ENCODE data around the gene NOP56. TPM values are rescaled to one million over a fixed set of nuclear protein-coding genes. Genes with fewer than 3 reads are reported as not detected.

Gene NOP56
- total RNA-seq, 1 experiment from 2014 or later = 582 TPM

DNA sequence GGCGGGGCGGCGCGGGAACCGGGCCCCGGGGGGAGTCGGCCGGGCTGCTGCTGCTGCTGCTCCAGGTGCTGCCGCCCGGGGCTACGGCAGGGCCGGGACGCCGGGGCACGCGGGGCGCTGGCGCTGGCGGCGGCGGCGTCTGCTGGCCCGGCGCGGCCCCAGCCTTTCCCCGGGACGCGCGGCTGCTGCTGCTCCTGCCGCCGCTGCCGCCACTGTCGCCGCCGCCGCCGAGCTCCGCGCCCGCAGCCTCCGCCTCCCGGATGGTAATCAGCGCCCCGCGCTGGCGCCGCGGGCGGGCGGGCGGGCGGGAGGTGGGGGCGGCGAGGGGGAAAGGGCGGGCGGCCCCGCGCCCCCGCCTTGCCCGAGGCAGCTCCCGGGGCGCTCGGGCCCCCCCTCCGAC, 40.5 kb downstream of the NOP56 start:
- no peak for DNase-seq (ENCODE audit: low read depth, low spot score)
- no peak overlapping the region; a peak in 1 of 4 replicates for H3K4me3 ChIP-seq (replicated peaks in 1 of 2; ENCODE audit: low read depth in 1 of 2, low read length in 2 of 2)
- no peaks in the 10 kb centered on the region for H3K9me2 ChIP-seq (ENCODE audit: insufficient read depth)
- ChIA-PET RAD21 (ENCODE audit: low non-redundant PET in 1 of 2, low total read pairs in 2 of 2, uncharacterized antibody in 2 of 2, unreplicated experiment in 2 of 2) (no interaction called here), CTCF (no interaction called here), POLR2A (no interaction called here)
- intact Hi-C loops (cut with micrococcal nuclease) = no loop called here
- no peaks in the 10 kb centered on the region for H3K27me3 ChIP-seq (ENCODE audit: insufficient read depth, low read length)
- peaks cover 6 to 18% of the 10 kb centered on the region in 2 experiments; a peak in 3 of 4 replicates for H3K4me1 ChIP-seq (ENCODE audit: control insufficient read depth in 1 of 2, insufficient read depth in 2 of 2, low read length in 2 of 2)
- H3K4me2 ChIP-seq (ENCODE audit: low read length) = no peak overlapping the region; the same call in 1 of the 2 replicates
- no peak overlapping the region for H3K9ac ChIP-seq (ENCODE audit: low read length)
- H3K9me3 ChIP-seq (ENCODE audit: control insufficient read depth in 1 of 2, insufficient read depth in 1 of 2, low read depth in 1 of 2, low read length in 2 of 2) = no peaks in the 10 kb centered on the region
- BruUV-seq (replicated peaks) = no TSS peak
- no peak overlapping the region for H3K27ac ChIP-seq (ENCODE audit: low read depth, low read length)
- no peaks in the 10 kb centered on the region for H4K20me1 ChIP-seq (ENCODE audit: insufficient read depth)
- H2AFZ ChIP-seq (ENCODE audit: low read depth, low read length, poor library complexity, severe bottlenecking) = no peak overlapping the region
- ATAC-seq = peak; percentile 37
- no peak for TF ChIP-seq JUND (IDR thresholded peaks at IDR 0.05)
- no peak for TF ChIP-seq SP1 (IDR thresholded peaks at IDR 0.05; ENCODE audit: low read depth)
- no peak for TF ChIP-seq CEBPB (IDR thresholded peaks at IDR 0.05; ENCODE audit: low read depth)
- TF ChIP-seq RAD21 (IDR thresholded peaks at IDR 0.05; ENCODE audit: low read depth) = no peak
- TF ChIP-seq, protein P1, sequence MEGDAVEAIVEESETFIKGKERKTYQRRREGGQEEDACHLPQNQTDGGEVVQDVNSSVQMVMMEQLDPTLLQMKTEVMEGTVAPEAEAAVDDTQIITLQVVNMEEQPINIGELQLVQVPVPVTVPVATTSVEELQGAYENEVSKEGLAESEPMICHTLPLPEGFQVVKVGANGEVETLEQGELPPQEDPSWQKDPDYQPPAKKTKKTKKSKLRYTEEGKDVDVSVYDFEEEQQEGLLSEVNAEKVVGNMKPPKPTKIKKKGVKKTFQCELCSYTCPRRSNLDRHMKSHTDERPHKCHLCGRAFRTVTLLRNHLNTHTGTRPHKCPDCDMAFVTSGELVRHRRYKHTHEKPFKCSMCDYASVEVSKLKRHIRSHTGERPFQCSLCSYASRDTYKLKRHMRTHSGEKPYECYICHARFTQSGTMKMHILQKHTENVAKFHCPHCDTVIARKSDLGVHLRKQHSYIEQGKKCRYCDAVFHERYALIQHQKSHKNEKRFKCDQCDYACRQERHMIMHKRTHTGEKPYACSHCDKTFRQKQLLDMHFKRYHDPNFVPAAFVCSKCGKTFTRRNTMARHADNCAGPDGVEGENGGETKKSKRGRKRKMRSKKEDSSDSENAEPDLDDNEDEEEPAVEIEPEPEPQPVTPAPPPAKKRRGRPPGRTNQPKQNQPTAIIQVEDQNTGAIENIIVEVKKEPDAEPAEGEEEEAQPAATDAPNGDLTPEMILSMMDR (IDR thresholded peaks at IDR 0.05 in 2 of 3, conservative IDR thresholded peaks at IDR 0.05 in 1 of 3; ENCODE audit: borderline replicate concordance in 1 of 3, insufficient read depth in 1 of 3, low read depth in 2 of 3, low read length in 2 of 3) = no peak
- no peak for TF ChIP-seq EZH2phosphoT487 (IDR thresholded peaks at IDR 0.05; ENCODE audit: borderline replicate concordance)
- H3K36me3 ChIP-seq (ENCODE audit: control insufficient read depth in 1 of 2, insufficient read depth in 2 of 2, low read length in 2 of 2) = no peaks in the 10 kb centered on the region
- no peaks in the 10 kb centered on the region for H3K79me2 ChIP-seq (ENCODE audit: insufficient read depth, low read length)

GRCh38 chr20:2693286-2694007, 41.0 kb downstream of the NOP56 start:
- BruUV-seq (replicated peaks) = no TSS peak
- peak overlapping the region; percentile 40; the same call in 1 of the 2 replicates for H3K9ac ChIP-seq (ENCODE audit: low read length)
- intact Hi-C loops (cut with micrococcal nuclease) = no loop called here
- ChIA-PET POLR2A (no interaction called here), CTCF (no interaction called here), RAD21 (ENCODE audit: low non-redundant PET in 1 of 2, low total read pairs in 2 of 2, uncharacterized antibody in 2 of 2, unreplicated experiment in 2 of 2) (interaction anchor here in 1 of 2 experiments (0.7 kb wide), 1 partner anchor 25 kb away, joined by 5 read pairs; no protein-coding TSS in a partner anchor)
- no peak overlapping the region; the same call in 1 of the 2 replicates for H3K27ac ChIP-seq (ENCODE audit: low read depth, low read length)
- H4K20me1 ChIP-seq (ENCODE audit: insufficient read depth) = no peaks in the 10 kb centered on the region
- H3K27me3 ChIP-seq (ENCODE audit: insufficient read depth, low read length) = no peaks in the 10 kb centered on the region
- peaks cover 6 to 12% of the 10 kb centered on the region in 2 experiments; a peak in 3 of 4 replicates for H3K4me1 ChIP-seq (ENCODE audit: control insufficient read depth in 1 of 2, insufficient read depth in 2 of 2, low read length in 2 of 2)
- ATAC-seq (peak; percentile 70), DNase-seq (ENCODE audit: low read depth, low spot score) (no peak)
- no peaks in the 10 kb centered on the region for H3K36me3 ChIP-seq (ENCODE audit: control insufficient read depth in 1 of 2, insufficient read depth in 2 of 2, low read length in 2 of 2)
- H3K4me2 ChIP-seq (ENCODE audit: low read length) = peak overlapping the region; percentile 77
- H3K4me3 ChIP-seq (replicated peaks in 1 of 2; ENCODE audit: low read depth in 1 of 2, low read length in 2 of 2) = peak overlapping the region; percentile 42 to 58
- H3K9me2 ChIP-seq (ENCODE audit: insufficient read depth) = no peaks in the 10 kb centered on the region
- no peaks in the 10 kb centered on the region for H3K79me2 ChIP-seq (ENCODE audit: insufficient read depth, low read length)
- H2AFZ ChIP-seq (ENCODE audit: low read depth, low read length, poor library complexity, severe bottlenecking) = no peak overlapping the region
- H3K9me3 ChIP-seq (ENCODE audit: control insufficient read depth in 1 of 2, insufficient read depth in 1 of 2, low read depth in 1 of 2, low read length in 2 of 2) = no peaks in the 10 kb centered on the region
- TF ChIP-seq FOSL1 (IDR thresholded peaks at IDR 0.05; ENCODE audit: low read depth) (no peak), SIN3A (IDR thresholded peaks at IDR 0.05; ENCODE audit: low read depth) (no peak), ZFX (IDR thresholded peaks at IDR 0.05) (no peak), CBX3 (IDR thresholded peaks at IDR 0.05; ENCODE audit: low read depth) (no peak), CEBPB (IDR thresholded peaks at IDR 0.05; ENCODE audit: low read depth) (no peak), YY1 (IDR thresholded peaks at IDR 0.05; ENCODE audit: extremely low read depth, insufficient replicate concordance, low read depth, low read length) (no peak), MAX (IDR thresholded peaks at IDR 0.05) (no peak), POLR2A (IDR thresholded peaks at IDR 0.05; ENCODE audit: borderline replicate concordance, extremely low read depth, insufficient read depth, insufficient read length) (no peak), TCF7L2 (IDR thresholded peaks at IDR 0.05; ENCODE audit: borderline replicate concordance, extremely low read depth, insufficient read depth, insufficient read length) (no peak), EGR1 (IDR thresholded peaks at IDR 0.05; ENCODE audit: low read depth) (no peak)
- TF ChIP-seq, protein P1 (IDR thresholded peaks at IDR 0.05 in 2 of 3, conservative IDR thresholded peaks at IDR 0.05 in 1 of 3; ENCODE audit: borderline replicate concordance in 1 of 3, insufficient read depth in 1 of 3, low read depth in 2 of 3, low read length in 2 of 3) = no peak
- TF ChIP-seq, protein P2, sequence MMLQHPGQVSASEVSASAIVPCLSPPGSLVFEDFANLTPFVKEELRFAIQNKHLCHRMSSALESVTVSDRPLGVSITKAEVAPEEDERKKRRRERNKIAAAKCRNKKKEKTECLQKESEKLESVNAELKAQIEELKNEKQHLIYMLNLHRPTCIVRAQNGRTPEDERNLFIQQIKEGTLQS (IDR thresholded peaks at IDR 0.05) = no peak
